SK-N-SH (cell line): Measurements from ENCODE around the gene FAM171A2. TPM values are rescaled to one million over a fixed set of nuclear protein-coding genes. Genes with fewer than 3 reads are reported as not detected.

ENCODE experiments used
- CTCF ChIA-PET: fragments of 300-600, 350-600 bp; formaldehyde crosslinking; extraction: SDS; loops from one replicate; lab custom pipeline; 2021; lab: Yijun Ruan, JAX
- POLR2A ChIA-PET: fragments of 350-600 bp; sonication (Branson Sonifier 250); formaldehyde crosslinking; extraction: SDS; loops from one replicate; lab custom pipeline; 2020; ENCODE audit warnings: antibody characterized with exemption, inconsistent platforms; lab: Yijun Ruan, JAX
- DNase-seq: peaks from one replicate; pipeline ENCODE4 v3.0.0; 2012
- H2AFZ ChIP-seq: fragments of 200-600 bp; sonication (generic); 2 replicates; pipeline ENCODE4 v1.8.1; 2016; ENCODE audit warnings: antibody characterized with exemption, mild to moderate bottlenecking, low read depth
- H3F3A ChIP-seq: fragments of 200-600 bp; sonication (generic); replicated peaks from 2 replicates; pipeline ENCODE3; 2016; ENCODE audit warnings: antibody characterized with exemption, mild to moderate bottlenecking; ENCODE audit not compliant: insufficient read depth
- H3K27ac ChIP-seq, 2 experiments: fragments of 200-500 bp in 1 of 2; fragments of 200-600 bp in 1 of 2; sonication (Bioruptor generic) in 1 of 2; sonication (generic), shearing (Covaris generic) in 1 of 2; 2 replicates each; pipeline versions ENCODE4 v1.5.1 to v1.6.1; 2014 to 2016; ENCODE audit warnings: low read depth in 2 of 2, inconsistent platforms in 1 of 2, low read length in 1 of 2, mild to moderate bottlenecking in 1 of 2, mixed read lengths in 1 of 2
- H3K27me3 ChIP-seq: fragments of 200-600 bp; sonication (generic), shearing (Covaris generic); 2 replicates; pipeline ENCODE4 v1.6.1; 2016; ENCODE audit warnings: mixed run types; ENCODE audit not compliant: insufficient read depth
- H3K36me3 ChIP-seq, 2 experiments: fragments of 200-500 bp in 1 of 2; fragments of 200-600 bp in 1 of 2; sonication (Bioruptor generic) in 1 of 2; sonication (generic) in 1 of 2; replicated peaks in 1 of 2; 2 replicates each; pipeline versions ENCODE3 to v1.5.1; 2014 to 2016; ENCODE audit warnings: low read length in 1 of 2, mild to moderate bottlenecking in 1 of 2; ENCODE audit not compliant: insufficient read depth in 2 of 2, control insufficient read depth in 1 of 2
- H3K4me1 ChIP-seq, 2 experiments: fragments of 200-500 bp in 1 of 2; fragments of 200-600 bp in 1 of 2; sonication (Bioruptor generic) in 1 of 2; sonication (generic), shearing (Covaris generic) in 1 of 2; 2 replicates each; pipeline versions ENCODE4 v1.5.1 to v1.6.1; 2014 to 2016; ENCODE audit warnings: low read depth in 1 of 2, low read length in 1 of 2, mixed run types in 1 of 2; ENCODE audit not compliant: insufficient read depth in 2 of 2, control insufficient read depth in 1 of 2
- H3K4me2 ChIP-seq: fragments of 200-600 bp; sonication (generic), shearing (Covaris generic); 2 replicates; pipeline ENCODE4 v1.6.1; 2017; ENCODE audit warnings: mixed run types
- H3K4me3 ChIP-seq, 2 experiments: fragments of 200-500 bp in 1 of 2; fragments of 200-600 bp in 1 of 2; sonication (Bioruptor generic) in 1 of 2; sonication (generic), shearing (Covaris generic) in 1 of 2; 2 replicates each; pipeline versions ENCODE4 v1.5.1 to v1.8.1; 2014 to 2016; ENCODE audit warnings: low read depth in 2 of 2, inconsistent platforms in 1 of 2, low read length in 1 of 2, mild to moderate bottlenecking in 1 of 2, mixed read lengths in 1 of 2, moderate library complexity in 1 of 2
- H3K79me2 ChIP-seq: fragments of 200-600 bp; sonication (generic); 2 replicates; pipeline ENCODE4 v1.8.1; 2017; ENCODE audit warnings: mild to moderate bottlenecking; ENCODE audit not compliant: insufficient read depth
- H3K9ac ChIP-seq: fragments of 200-600 bp; sonication (generic); 2 replicates; pipeline ENCODE4 v1.6.1; 2017; ENCODE audit warnings: mixed run types
- H3K9me2 ChIP-seq: fragments of 200-600 bp; sonication (generic); 2 replicates; pipeline ENCODE4 v1.6.1; 2017; ENCODE audit warnings: mixed run types
- H3K9me3 ChIP-seq: fragments of 200-600 bp; sonication (generic); 2 replicates; pipeline ENCODE4 v1.6.1; 2017; ENCODE audit warnings: mixed run types, mild to moderate bottlenecking, moderate library complexity
- H4K20me1 ChIP-seq: fragments of 200-600 bp; sonication (generic); 2 replicates; pipeline ENCODE4 v1.6.1; 2017; ENCODE audit warnings: mild to moderate bottlenecking, mixed run types; ENCODE audit not compliant: insufficient read depth
- ELF1 ChIP-seq: IDR thresholded peaks from 2 replicates; pipeline ENCODE4 v1.4.0; 2012
- EZH2phosphoT487 ChIP-seq: fragments of 200-600 bp; sonication (generic); IDR thresholded peaks from 2 replicates; pipeline ENCODE4 v1.6.1; 2017; ENCODE audit warnings: low read depth, mixed run types, mild to moderate bottlenecking, antibody characterized with exemption, moderate library complexity, borderline replicate concordance
- FOSL2 ChIP-seq: IDR thresholded peaks from 2 replicates; pipeline ENCODE4 v1.4.0; 2012; ENCODE audit warnings: low read depth, mild to moderate bottlenecking, moderate library complexity, borderline replicate concordance
- JUND ChIP-seq: IDR thresholded peaks from 2 replicates; pipeline ENCODE4 v1.4.0; 2012
- MEF2A ChIP-seq: IDR thresholded peaks from 2 replicates; pipeline ENCODE4 v1.4.0; 2012; ENCODE audit warnings: low read depth, borderline replicate concordance
- NRF1 ChIP-seq: IDR thresholded peaks from 2 replicates; pipeline ENCODE4 v1.6.1; 2012; ENCODE audit warnings: low read depth, mild to moderate bottlenecking, low read length
- RXRA ChIP-seq: IDR thresholded peaks from 2 replicates; pipeline ENCODE4 v1.4.0; 2012; ENCODE audit warnings: low read depth, mild to moderate bottlenecking, borderline replicate concordance
- SMC3 ChIP-seq: IDR thresholded peaks from 2 replicates; pipeline ENCODE4 v1.6.1; 2012; ENCODE audit warnings: low read depth, low read length, improper control_type of control experiment
- TAF1 ChIP-seq: IDR thresholded peaks from 2 replicates; pipeline ENCODE4 v1.6.1; 2012; ENCODE audit warnings: low read depth, mild to moderate bottlenecking, low read length, moderate library complexity, borderline replicate concordance
- ZBTB33 ChIP-seq: IDR thresholded peaks from 2 replicates; pipeline ENCODE4 v1.4.0; 2012; ENCODE audit warnings: low read depth, borderline replicate concordance
- WGBS: methylation state at CpG from one replicate; pipeline ENCODE4 v1.1.6; 2017; ENCODE audit warnings: low lambda C conversion rate; 5-methylcytosine and 5-hydroxymethylcytosine counted together
- polyA plus RNA-seq, 3 experiments: library from polyadenylated mRNA; depleted of rRNA; stranded (reverse); fragments of >200 nt; gene quantifications; 2 replicates each; pipeline ENCODE4 v1.2.3, GENCODE V29; 2012
- TF ChIP-seq, protein P1 (sequence below): IDR thresholded peaks from 2 replicates; pipeline ENCODE4 v1.6.1; 2012; ENCODE audit warnings: mild to moderate bottlenecking, low read depth, low read length, moderate library complexity

Gene FAM171A2
- polyA plus RNA-seq, 1 of the 3 experiments (the other 2 are of a cell fraction): 4.9 TPM

GRCh38 chr17:44322236-44322895, 41.3 kb downstream of the FAM171A2 start:
- H3K79me2 ChIP-seq: peaks cover 12% of the 10 kb centered on the region
- TF ChIP-seq RXRA (no peak), EZH2phosphoT487 (no peak), MEF2A (no peak), FOSL2 (no peak), JUND (no peak), TAF1 (no peak), ELF1 (no peak), SMC3 (no peak), ZBTB33 (no peak), NRF1 (no peak)
- TF ChIP-seq, protein P1, sequence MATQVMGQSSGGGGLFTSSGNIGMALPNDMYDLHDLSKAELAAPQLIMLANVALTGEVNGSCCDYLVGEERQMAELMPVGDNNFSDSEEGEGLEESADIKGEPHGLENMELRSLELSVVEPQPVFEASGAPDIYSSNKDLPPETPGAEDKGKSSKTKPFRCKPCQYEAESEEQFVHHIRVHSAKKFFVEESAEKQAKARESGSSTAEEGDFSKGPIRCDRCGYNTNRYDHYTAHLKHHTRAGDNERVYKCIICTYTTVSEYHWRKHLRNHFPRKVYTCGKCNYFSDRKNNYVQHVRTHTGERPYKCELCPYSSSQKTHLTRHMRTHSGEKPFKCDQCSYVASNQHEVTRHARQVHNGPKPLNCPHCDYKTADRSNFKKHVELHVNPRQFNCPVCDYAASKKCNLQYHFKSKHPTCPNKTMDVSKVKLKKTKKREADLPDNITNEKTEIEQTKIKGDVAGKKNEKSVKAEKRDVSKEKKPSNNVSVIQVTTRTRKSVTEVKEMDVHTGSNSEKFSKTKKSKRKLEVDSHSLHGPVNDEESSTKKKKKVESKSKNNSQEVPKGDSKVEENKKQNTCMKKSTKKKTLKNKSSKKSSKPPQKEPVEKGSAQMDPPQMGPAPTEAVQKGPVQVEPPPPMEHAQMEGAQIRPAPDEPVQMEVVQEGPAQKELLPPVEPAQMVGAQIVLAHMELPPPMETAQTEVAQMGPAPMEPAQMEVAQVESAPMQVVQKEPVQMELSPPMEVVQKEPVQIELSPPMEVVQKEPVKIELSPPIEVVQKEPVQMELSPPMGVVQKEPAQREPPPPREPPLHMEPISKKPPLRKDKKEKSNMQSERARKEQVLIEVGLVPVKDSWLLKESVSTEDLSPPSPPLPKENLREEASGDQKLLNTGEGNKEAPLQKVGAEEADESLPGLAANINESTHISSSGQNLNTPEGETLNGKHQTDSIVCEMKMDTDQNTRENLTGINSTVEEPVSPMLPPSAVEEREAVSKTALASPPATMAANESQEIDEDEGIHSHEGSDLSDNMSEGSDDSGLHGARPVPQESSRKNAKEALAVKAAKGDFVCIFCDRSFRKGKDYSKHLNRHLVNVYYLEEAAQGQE: no peak
- H3K9ac ChIP-seq: no peak overlapping the region
- H3K4me1 ChIP-seq: peaks cover 0 to 10% of the 10 kb centered on the region in 2 experiments; a peak in 1 of 4 replicates
- no peaks in the 10 kb centered on the region for H3K27me3 ChIP-seq
- H4K20me1 ChIP-seq: no peaks in the 10 kb centered on the region
- no peak overlapping the region for H2AFZ ChIP-seq
- peaks cover 6 to 31% of the 10 kb centered on the region in 2 experiments for H3K36me3 ChIP-seq
- DNase-seq: no peak
- ChIA-PET CTCF (interaction anchor here (1.3 to 2.4 kb wide), 2 partner anchors 112 to 124 kb away, joined by 4 to 11 read pairs; no protein-coding TSS in a partner anchor), POLR2A (interaction anchor here (3.1 to 4.9 kb wide), 2 partner anchors 13 to 102 kb away, joined by 14 to 34 read pairs; partner anchors contain the start of genes RUNDC3A and UBTF)
- no peaks in the 10 kb centered on the region for H3K9me3 ChIP-seq
- no peaks in the 10 kb centered on the region for H3K9me2 ChIP-seq
- H3K27ac ChIP-seq: no peak overlapping the region
- no peaks in the 10 kb centered on the region for H3F3A ChIP-seq
- H3K4me3 ChIP-seq: no peak overlapping the region
- no peak overlapping the region for H3K4me2 ChIP-seq
- WGBS: 93% methylated on average over 9 of the region's 11 CpGs
